Adrenal gland (tissue), 12 donors: ENCODE results near the gene ASAP2. TPM values are rescaled to one million over a fixed set of nuclear protein-coding genes. Genes with fewer than 3 reads are reported as not detected.

Experiments used
- DNase-seq, 7 donors: peaks; one replicate each; pipeline ENCODE4 v3.0.0-alpha.2; 2019 to 2020
- H3K27ac ChIP-seq, 5 donors: fragments of 200-600 bp; sonication (generic) in 4 of 5; 1 replicate in 3 of 5; 2 replicates in 2 of 5; pipeline versions ENCODE4 v1.5.1 to v1.8.0; 2016 to 2020; ENCODE audit warnings: mild to moderate bottlenecking in 1 of 5
- H3K27me3 ChIP-seq: fragments of 200-600 bp; 2 replicates; pipeline ENCODE4 v1.8.0; 2021
- H3K36me3 ChIP-seq, 2 donors: fragments of 200-600 bp; replicated peaks in 1 of 2; 1 replicate in 1 of 2; 2 replicates in 1 of 2; pipeline versions ENCODE4 v1.5.1 to v1.8.0; 2018 to 2022
- H3K4me1 ChIP-seq, 2 donors: fragments of 200-600 bp; replicated peaks in 1 of 2; 1 replicate in 1 of 2; 2 replicates in 1 of 2; pipeline versions ENCODE4 v1.5.1 to v1.8.0; 2018 to 2021
- H3K4me3 ChIP-seq, 4 donors: fragments of 200-600 bp; sonication (generic) in 3 of 4; one replicate each; pipeline ENCODE4 v1.5.1; 2016 to 2018
- H3K9me3 ChIP-seq, 3 donors: fragments of 200-600 bp; sonication (generic) in 1 of 3; replicated peaks in 1 of 3; 1 replicate in 2 of 3; 2 replicates in 1 of 3; pipeline versions ENCODE4 v1.5.1 to v1.8.0; 2016 to 2021
- POLR2A ChIP-seq, 2 donors: fragments of 450-650 bp; IDR thresholded peaks; one replicate each; pipeline ENCODE4 v1.6.1; 2017; ENCODE audit warnings: antibody characterized with exemption in 2 of 2, mild to moderate bottlenecking in 2 of 2, moderate library complexity in 1 of 2
- WGBS, 4 donors: extraction: QIAGEN DNeasy Blood & Tissue Kit in 2 of 4; methylation state at CpG; one replicate each; pipeline versions ENCODE4 v1.1.5 to v1.1.7; 2013 to 2017; 5-methylcytosine and 5-hydroxymethylcytosine counted together
- intact Hi-C, 2 donors: fragments of 100-400 bp; cut with DNase I; formaldehyde crosslinking; loops; one replicate each; pipeline versions ENCODE4 v1.14.1 to v1.15.0; 2022 to 2023
- polyA plus RNA-seq, 3 donors: library from polyadenylated mRNA; stranded (reverse); fragments of 200-250 nt in 2 of 3; fragments of 350-450 nt in 1 of 3; fragmentation: Illumina TruSeq in 1 of 3; extraction: RNeasy Lipid Tissue Mini Kit (QIAGEN cat#74804) in 1 of 3; gene quantifications; one replicate each; pipeline ENCODE4 v1.2.3, GENCODE V29; 2013 to 2014
- total RNA-seq, 9 donors: library from RNA; depleted of rRNA in 4 of 9; stranded (reverse); fragments of >200 nt in 4 of 9; fragments of 120-200 nt in 1 of 9; fragmentation: NEBNext Ultra II Directional in 1 of 9; extraction: Animal tissue kit (Norgen Biotek cat#: 25700) in 1 of 9; gene quantifications; one replicate each; pipeline versions ENCODE4 v1.1.0 to v1.2.4, GENCODE V29; 2013 to 2023
- TF ChIP-seq, protein P1 (sequence below), 6 experiments: fragments of 450-650 bp in 4 of 6; fragments of 200-600 bp in 2 of 6; sonication (generic) in 1 of 6; IDR thresholded peaks; 1 replicate in 5 of 6; 2 replicates in 1 of 6; pipeline versions ENCODE4 v1.5.1 to v1.8.0; 2016 to 2021; ENCODE audit warnings: antibody characterized with exemption in 6 of 6, mild to moderate bottlenecking in 2 of 6, moderate library complexity in 1 of 6
- donor health status: healthy with polysubstance abuse.
- donor health status: Bipolar disorder and iron deficiency.
- donor health status: DM: yes; HTN: yes; CAD: no.
- donor health status: DM: no; HTN: no; CAD: no.
- donor health status: DM: no; HTN: no; CAD: no.
- donor health status: DM: yes; HTN: yes; CAD: no.

ASAP2 gene
- total and polyA plus RNA-seq, 12 donors: 5.4 to 12.9 (median 7.7) TPM

DNA sequence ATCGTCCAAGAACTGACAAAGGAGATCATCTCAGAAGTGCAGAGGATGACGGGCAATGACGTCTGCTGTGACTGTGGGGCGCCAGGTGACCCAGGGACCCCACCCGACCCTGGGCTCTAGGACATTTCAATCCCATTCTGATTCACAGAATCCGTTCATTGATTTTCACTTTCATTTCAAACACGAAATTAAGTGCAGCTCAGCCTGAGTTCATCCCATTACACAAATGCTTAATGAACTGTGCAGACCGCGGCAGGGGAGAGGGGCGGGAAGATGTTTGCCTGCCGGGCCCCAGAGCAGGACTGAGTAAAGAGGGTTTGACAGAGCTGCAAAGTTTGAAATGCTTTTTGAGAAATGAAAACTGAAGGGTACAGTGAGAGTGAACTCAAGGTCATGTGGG lies 149.6 kb downstream of the ASAP2 start:
- no peaks in the 10 kb centered on the region for H3K4me1 ChIP-seq
- no peaks in the 10 kb centered on the region for H3K9me3 ChIP-seq
- H3K4me3 ChIP-seq: peak overlapping the region in 2 of 4 donors; percentile 5 to 15
- intact Hi-C loops: no loop called here
- whole genome bisulfite sequencing, 4 donors: 37 to 44% (median 41%) methylated on average over 11 of the region's 11 CpGs
- DNase-seq: peak in 2 of 7 donors; percentile 13 to 22
- H3K27ac ChIP-seq: no peak overlapping the region
- H3K27me3 ChIP-seq: no peaks in the 10 kb centered on the region
- H3K36me3 ChIP-seq: peaks cover 0 to 3% of the 10 kb centered on the region in 2 donors
- TF ChIP-seq, protein P1, sequence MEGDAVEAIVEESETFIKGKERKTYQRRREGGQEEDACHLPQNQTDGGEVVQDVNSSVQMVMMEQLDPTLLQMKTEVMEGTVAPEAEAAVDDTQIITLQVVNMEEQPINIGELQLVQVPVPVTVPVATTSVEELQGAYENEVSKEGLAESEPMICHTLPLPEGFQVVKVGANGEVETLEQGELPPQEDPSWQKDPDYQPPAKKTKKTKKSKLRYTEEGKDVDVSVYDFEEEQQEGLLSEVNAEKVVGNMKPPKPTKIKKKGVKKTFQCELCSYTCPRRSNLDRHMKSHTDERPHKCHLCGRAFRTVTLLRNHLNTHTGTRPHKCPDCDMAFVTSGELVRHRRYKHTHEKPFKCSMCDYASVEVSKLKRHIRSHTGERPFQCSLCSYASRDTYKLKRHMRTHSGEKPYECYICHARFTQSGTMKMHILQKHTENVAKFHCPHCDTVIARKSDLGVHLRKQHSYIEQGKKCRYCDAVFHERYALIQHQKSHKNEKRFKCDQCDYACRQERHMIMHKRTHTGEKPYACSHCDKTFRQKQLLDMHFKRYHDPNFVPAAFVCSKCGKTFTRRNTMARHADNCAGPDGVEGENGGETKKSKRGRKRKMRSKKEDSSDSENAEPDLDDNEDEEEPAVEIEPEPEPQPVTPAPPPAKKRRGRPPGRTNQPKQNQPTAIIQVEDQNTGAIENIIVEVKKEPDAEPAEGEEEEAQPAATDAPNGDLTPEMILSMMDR (IDR thresholded peaks at IDR 0.05): no peak
- no peak for TF ChIP-seq POLR2A (IDR thresholded peaks at IDR 0.05)

DNA sequence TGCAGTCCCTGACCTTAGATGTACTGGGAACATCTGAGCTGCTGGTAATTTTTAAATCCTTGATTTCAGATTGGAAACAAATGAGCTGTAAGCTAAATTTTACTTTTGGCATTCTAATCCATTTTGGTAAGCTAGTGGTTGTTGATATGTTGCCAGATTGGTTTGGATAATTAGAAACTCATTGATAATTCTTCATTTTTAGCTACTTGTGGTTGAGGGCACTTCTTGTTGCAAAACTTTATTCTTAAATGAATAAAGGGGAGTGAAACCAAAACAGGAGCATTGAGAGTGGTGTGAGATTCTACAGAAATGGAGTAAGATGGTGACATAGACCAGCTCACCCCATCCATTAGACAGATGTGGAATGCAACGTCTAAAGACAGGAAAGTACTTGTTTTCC lies 152.2 kb downstream of the ASAP2 start:
- no peak overlapping the region for H3K27ac ChIP-seq
- no peaks in the 10 kb centered on the region for H3K27me3 ChIP-seq
- DNase-seq: no peak
- H3K4me3 ChIP-seq: no peak overlapping the region
- WGBS, 4 donors: 55 to 88% (median 74%) methylated on average over 1 of the region's 1 CpG
- peaks cover 0 to 3% of the 10 kb centered on the region in 2 donors for H3K36me3 ChIP-seq
- no peaks in the 10 kb centered on the region for H3K9me3 ChIP-seq
- intact Hi-C loops: no loop called here
- TF ChIP-seq, protein P1 (IDR thresholded peaks at IDR 0.05): no peak
- TF ChIP-seq POLR2A (IDR thresholded peaks at IDR 0.05): no peak
- H3K4me1 ChIP-seq: no peaks in the 10 kb centered on the region

DNA sequence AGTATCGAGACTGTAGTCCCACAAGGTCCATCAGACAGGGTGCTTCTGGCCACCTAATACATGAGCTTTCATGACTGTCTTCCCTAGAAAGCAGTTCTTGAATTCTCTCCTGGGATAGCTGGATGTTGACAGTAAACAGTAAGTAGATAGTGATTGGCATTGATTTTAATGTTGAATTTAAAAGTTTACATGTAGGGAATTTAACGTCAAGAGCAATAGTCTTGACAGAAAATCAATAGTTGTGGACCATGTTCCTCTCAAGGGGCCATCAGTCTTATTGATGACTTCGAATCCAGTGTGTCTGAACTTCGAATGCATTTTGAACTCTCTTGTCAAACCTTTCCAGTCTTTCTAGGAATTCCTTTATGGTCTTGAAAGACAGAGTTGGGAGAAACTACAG lies 152.9 kb downstream of the ASAP2 start:
- Histone ChIP-seq H3K27ac (no peak overlapping the region), H3K9me3 (no peaks in the 10 kb centered on the region), H3K4me3 (no peak overlapping the region), H3K36me3 (peaks cover 0 to 3% of the 10 kb centered on the region in 2 donors), H3K4me1 (no peaks in the 10 kb centered on the region), H3K27me3 (no peaks in the 10 kb centered on the region)
- intact Hi-C loops: no loop called here
- TF ChIP-seq, protein P1 (IDR thresholded peaks at IDR 0.05): no peak
- no peak for TF ChIP-seq POLR2A (IDR thresholded peaks at IDR 0.05)
- WGBS, 4 donors: 87 to 96% (median 94%) methylated on average over 4 of the region's 4 CpGs
- DNase-seq: no peak

DNA sequence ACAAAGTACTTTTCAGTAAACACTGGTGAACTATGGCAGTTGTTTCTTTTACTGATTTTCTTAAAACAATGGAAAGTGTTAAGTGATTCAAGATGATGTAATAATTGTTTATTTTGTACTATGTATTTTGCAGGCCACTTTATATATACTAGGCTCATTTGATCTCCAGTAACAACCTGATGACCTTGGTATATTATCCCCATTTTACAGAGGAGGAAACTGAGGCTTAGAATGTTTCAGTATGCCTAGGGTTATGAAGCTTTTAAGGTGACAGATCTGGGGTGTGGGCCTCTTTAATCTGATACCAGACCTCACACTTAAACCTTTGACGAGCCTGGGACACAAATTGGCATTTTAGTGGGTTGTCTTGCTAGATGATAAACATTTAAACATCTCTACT lies 153.5 kb downstream of the ASAP2 start:
- TF ChIP-seq, protein P1 (IDR thresholded peaks at IDR 0.05): no peak
- no peak for TF ChIP-seq POLR2A (IDR thresholded peaks at IDR 0.05)
- intact Hi-C loops: no loop called here
- peaks cover 0 to 3% of the 10 kb centered on the region in 2 donors for H3K36me3 ChIP-seq
- H3K4me1 ChIP-seq: no peaks in the 10 kb centered on the region
- no peak for DNase-seq
- 89 to 96% (median 94%) methylated on average over 1 of the region's 1 CpG for WGBS, 4 donors
- H3K27ac ChIP-seq: no peak overlapping the region
- H3K9me3 ChIP-seq: no peaks in the 10 kb centered on the region
- H3K27me3 ChIP-seq: no peaks in the 10 kb centered on the region
- no peak overlapping the region for H3K4me3 ChIP-seq
